ENCODE results near the gene OXTR. TPM values are rescaled to one million over a fixed set of nuclear protein-coding genes. Genes with fewer than 3 reads are reported as not detected.

Gene OXTR
- total and polyA plus RNA-seq, 3 donors from 2014 or later, result 0.58 to 4.2 (median 1.8) TPM

- Histone ChIP-seq H3K4me3 (no peak overlapping the region), H3K27me3 (no peaks in the 10 kb centered on the region), H3K27ac (no peak overlapping the region), H3K36me3 (ENCODE audit: low read depth, missing control alignments) (no peaks in the 10 kb centered on the region), H3K4me1 (no peaks in the 10 kb centered on the region), H3K9me3 (no peaks in the 10 kb centered on the region)
- 91 to 94% methylated on average over 7 of the region's 7 CpGs for WGBS, 2 donors
- intact Hi-C loops (cut with DNase I; ENCODE audit: low total_unique reads), result no loop called here
- TF ChIP-seq CTCF (IDR thresholded peaks at IDR 0.05) (no peak), POLR2A (IDR thresholded peaks at IDR 0.05) (no peak)
- DNase-seq, result no peak
Measured at GRCh38 chr3:8793242-8793641, 23.8 kb upstream of the OXTR start.

- H3K27me3 ChIP-seq, result no peaks in the 10 kb centered on the region
- no peaks in the 10 kb centered on the region for H3K4me1 ChIP-seq
Measured at GRCh38 chr3:8790529-8790928, 21.1 kb upstream of the OXTR start.

GRCh38 chr3:8784676-8785435 is 15.4 kb upstream of the OXTR start:
- no peak overlapping the region for H3K27ac ChIP-seq
- WGBS, 2 donors, result 87 to 94% methylated on average over 3 of the region's 3 CpGs
- no peak overlapping the region for H3K4me3 ChIP-seq
- H3K9me3 ChIP-seq, result no peaks in the 10 kb centered on the region
- H3K36me3 ChIP-seq (ENCODE audit: low read depth, missing control alignments), result no peaks in the 10 kb centered on the region
- H3K4me1 ChIP-seq, result no peaks in the 10 kb centered on the region
- no peak for TF ChIP-seq POLR2A (IDR thresholded peaks at IDR 0.05)
- TF ChIP-seq CTCF (IDR thresholded peaks at IDR 0.05), result no peak
- DNase-seq, result no peak
- intact Hi-C loops (cut with DNase I; ENCODE audit: low total_unique reads), result no loop called here
- H3K27me3 ChIP-seq, result no peaks in the 10 kb centered on the region

More at GRCh38 chr3:8790529-8790928, 21.1 kb upstream of the OXTR start:
- intact Hi-C loops (cut with DNase I; ENCODE audit: low total_unique reads), result no loop called here
- H3K4me3 ChIP-seq, result no peak overlapping the region
- no peak overlapping the region for H3K27ac ChIP-seq
- H3K9me3 ChIP-seq, result no peaks in the 10 kb centered on the region
- 87 to 91% methylated on average over 2 of the region's 2 CpGs for whole genome bisulfite sequencing, 2 donors
- no peaks in the 10 kb centered on the region for H3K36me3 ChIP-seq (ENCODE audit: low read depth, missing control alignments)
- no peak for TF ChIP-seq POLR2A (IDR thresholded peaks at IDR 0.05)
- no peak for DNase-seq

GRCh38 chr3:8780279-8780678 is 10.9 kb upstream of the OXTR start:
- intact Hi-C loops (cut with DNase I; ENCODE audit: low total_unique reads), result no loop called here
- no peaks in the 10 kb centered on the region for H3K9me3 ChIP-seq
- H3K27me3 ChIP-seq, result no peaks in the 10 kb centered on the region
- no peak overlapping the region for H3K27ac ChIP-seq
- H3K4me1 ChIP-seq, result no peaks in the 10 kb centered on the region
- no peak for DNase-seq
- TF ChIP-seq POLR2A (IDR thresholded peaks at IDR 0.05) (no peak), CTCF (IDR thresholded peaks at IDR 0.05) (no peak)
- H3K36me3 ChIP-seq (ENCODE audit: low read depth, missing control alignments), result no peaks in the 10 kb centered on the region
- no peak overlapping the region for H3K4me3 ChIP-seq

GRCh38 chr3:8778475-8778874 is 9.1 kb upstream of the OXTR start:
- no peak for TF ChIP-seq POLR2A (IDR thresholded peaks at IDR 0.05)
- no peak for TF ChIP-seq CTCF (IDR thresholded peaks at IDR 0.05)
- WGBS, 2 donors, result 81 to 94% methylated on average over 5 of the region's 5 CpGs
- no peaks in the 10 kb centered on the region for H3K27me3 ChIP-seq
- no peak overlapping the region for H3K4me3 ChIP-seq
- no peak for DNase-seq
- H3K27ac ChIP-seq, result no peak overlapping the region
- intact Hi-C loops (cut with DNase I; ENCODE audit: low total_unique reads), result no loop called here
- no peaks in the 10 kb centered on the region for H3K36me3 ChIP-seq (ENCODE audit: low read depth, missing control alignments)
- H3K9me3 ChIP-seq, result no peaks in the 10 kb centered on the region
- H3K4me1 ChIP-seq, result no peaks in the 10 kb centered on the region

Data from testis (tissue), 3 donors.